Psoas muscle (tissue), 8 donors: ENCODE measurements around the gene GTF2F2. TPM values are rescaled to one million over a fixed set of nuclear protein-coding genes. Genes with fewer than 3 reads are reported as not detected.
A peak's percentile ranks its signal among the peaks of the same experiment; 100 is the strongest.

Experiments used
- ATAC-seq, 4 donors: fragments of 200-7000 bp; cut with Tn5 transposase; one replicate each; pipeline ENCODE4 v1.9.1; 2020; ENCODE audit warnings: moderate library complexity in 3 of 4, mild to moderate bottlenecking in 2 of 4
- DNase-seq, 2 donors: peaks; one replicate each; pipeline ENCODE4 v3.0.0-alpha.2; 2020
- H3K27ac ChIP-seq: fragments of 200-600 bp; one replicate; pipeline ENCODE4 v1.8.0; 2022
- H3K27me3 ChIP-seq, 3 donors: fragments of 200-600 bp in 1 of 3; one replicate each; pipeline versions ENCODE4 v1.6.1 to v1.8.0; 2013 to 2022; ENCODE audit warnings: low read length in 2 of 3, mild to moderate bottlenecking in 2 of 3, moderate library complexity in 1 of 3; ENCODE audit not compliant: insufficient read depth in 3 of 3
- H3K36me3 ChIP-seq, 2 donors: fragments of 200-600 bp in 1 of 2; one replicate each; pipeline versions ENCODE4 v1.6.1 to v1.8.0; 2013 to 2022; ENCODE audit warnings: low read depth in 1 of 2, mild to moderate bottlenecking in 1 of 2, moderate library complexity in 1 of 2; ENCODE audit not compliant: insufficient read depth in 1 of 2
- H3K4me1 ChIP-seq: fragments of 200-600 bp; one replicate; pipeline ENCODE4 v1.8.0; 2022
- H3K4me3 ChIP-seq: fragments of 200-600 bp; one replicate; pipeline ENCODE4 v1.8.0; 2022; ENCODE audit warnings: mild to moderate bottlenecking
- H3K9me3 ChIP-seq: fragments of 200-600 bp; one replicate; pipeline ENCODE4 v1.8.0; 2022
- CTCF ChIP-seq: fragments of 200-600 bp; IDR thresholded peaks from one replicate; pipeline ENCODE4 v1.8.0; 2022; ENCODE audit warnings: antibody characterized with exemption
- WGBS, 3 donors: extraction: QIAGEN DNeasy Blood & Tissue Kit; methylation state at CpG; one replicate each; pipeline versions ENCODE4 v1.1.6 to v1.1.7; 2013; 5-methylcytosine and 5-hydroxymethylcytosine counted together
- intact Hi-C, 2 donors: fragments of 100-400 bp; cut with DNase I; formaldehyde crosslinking; loops; one replicate each; pipeline versions ENCODE4 v1.11.0 to v1.14.2; 2022
- long read RNA-seq, 2 donors: library from polyadenylated mRNA; unstranded; transcript quantifications; one replicate each; pipeline ENCODE4 v2.0.0, GENCODE V29; 2021
- polyA plus RNA-seq, 3 donors: library from polyadenylated mRNA; stranded (reverse); fragments of 200-250 nt; gene quantifications; one replicate each; pipeline ENCODE4 v1.2.3, GENCODE V29; 2013
- total RNA-seq, 4 donors: library from RNA; stranded (reverse); fragmentation: NEBNext Ultra II Directional in 2 of 4; extraction: Animal tissue kit (Norgen Biotek cat#: 25700) in 2 of 4; gene quantifications; one replicate each; pipeline versions ENCODE4 v1.2.1 to v1.2.4, GENCODE V29; 2021 to 2023
- donor health status: healthy with polysubstance abuse.
- donor health status: DM: no; HTN: no; CAD: no; lungs with moderate emphysema.
- donor health status: Bipolar disorder and iron deficiency.
- donor health status: healthy.
- donor health status: DM: yes; HTN: yes; CAD: no.
- donor health status: DM: no; HTN: no; CAD: no.
- donor health status: DM: no; HTN: no; CAD: no.
- donor health status: DM: yes; HTN: yes; CAD: no.

GTF2F2 gene
- total RNA-seq (10 to 100 TPM; 12.9 to 23.2 (median 15.4) TPM), polyA plus RNA-seq (10 to 100 TPM; 19.2 to 23.5 (median 23.0) TPM)
- long read RNA-seq, donor 1, transcript GTF2F2-201 (8 exons, 2,239 nt): major isoform, 14 of 21 reads
- long read RNA-seq, donor 1, partial matches to known transcripts: 5 of 21 reads
- long read RNA-seq, donor 1, other reads (novel, unspliced or antisense): 2 of 21 reads
- long read RNA-seq, donor 2, transcript GTF2F2-201 (8 exons, 2,239 nt): major isoform, 30 of 50 reads
- long read RNA-seq, donor 2, partial matches to known transcripts: 16 of 50 reads
- long read RNA-seq, donor 2, other reads (novel, unspliced or antisense): 4 of 50 reads

GRCh38 chr13:45119991-45120864 is at the start of gene GTF2F2:
GTF2F2 (plus strand) TSS chr13:45120510; CDS start chr13:45120656, 146 bp downstream.
- Histone ChIP-seq H3K27ac (peak within 1 kb of the TSS; percentile 82), H3K9me3 (no peaks in the 10 kb centered on the region), H3K4me1 (peaks cover 12% of the 10 kb centered on the region), H3K36me3 (no peaks in the 10 kb centered on the region), H3K4me3 (peak within 1 kb of the TSS; percentile 87), H3K27me3 (no peaks in the 10 kb centered on the region)
- ATAC-seq: peak; percentile 93 to 98 (median 96)
- no peak for TF ChIP-seq CTCF
- peak; percentile 89 to 94 for DNase-seq
- intact Hi-C loops: loop anchor here in 1 of 2 donors (5.0 kb wide), 2 partner anchors 73 to 162 kb away; no protein-coding TSS in a partner anchor
- WGBS, 3 donors: 0 to 1% (median 0%) methylated on average over 53 of the region's 53 CpGs

- Histone ChIP-seq H3K27me3 (no peaks in the 10 kb centered on the region), H3K4me3 (no peak overlapping the region), H3K27ac (no peak overlapping the region), H3K9me3 (no peaks in the 10 kb centered on the region), H3K36me3 (no peaks in the 10 kb centered on the region), H3K4me1 (no peaks in the 10 kb centered on the region)
- no peak for ATAC-seq
- WGBS, 3 donors: 78 to 83% (median 80%) methylated on average over 4 of the region's 4 CpGs
- TF ChIP-seq CTCF: no peak
- DNase-seq: no peak
- intact Hi-C loops: no loop called here
Observed at GRCh38 chr13:45073809-45074208, 46.5 kb upstream of the GTF2F2 start.

GRCh38 chr13:45074721-45075120 is 45.6 kb upstream of the GTF2F2 start:
- no peak for DNase-seq
- H3K27me3 ChIP-seq: no peaks in the 10 kb centered on the region
- no peak for ATAC-seq
- 88 to 93% (median 91%) methylated on average over 6 of the region's 6 CpGs for WGBS, 3 donors
- no peaks in the 10 kb centered on the region for H3K9me3 ChIP-seq
- intact Hi-C loops: no loop called here
- H3K4me1 ChIP-seq: no peaks in the 10 kb centered on the region
- H3K27ac ChIP-seq: no peak overlapping the region
- H3K36me3 ChIP-seq: no peaks in the 10 kb centered on the region
- no peak overlapping the region for H3K4me3 ChIP-seq
- TF ChIP-seq CTCF: no peak

- Histone ChIP-seq H3K9me3 (no peaks in the 10 kb centered on the region), H3K27me3 (no peaks in the 10 kb centered on the region), H3K4me1 (no peaks in the 10 kb centered on the region), H3K4me3 (no peak overlapping the region), H3K27ac (no peak overlapping the region), H3K36me3 (no peaks in the 10 kb centered on the region)
- WGBS, 3 donors: 74 to 81% (median 81%) methylated on average over 1 of the region's 1 CpG
- intact Hi-C loops: no loop called here
- ATAC-seq (no peak), DNase-seq (no peak)
- no peak for TF ChIP-seq CTCF
Observed at GRCh38 chr13:45078003-45078402, 42.3 kb upstream of the GTF2F2 start.
